ENCODE measurements around the gene RAPGEF5.

Gene RAPGEF5, protein sequence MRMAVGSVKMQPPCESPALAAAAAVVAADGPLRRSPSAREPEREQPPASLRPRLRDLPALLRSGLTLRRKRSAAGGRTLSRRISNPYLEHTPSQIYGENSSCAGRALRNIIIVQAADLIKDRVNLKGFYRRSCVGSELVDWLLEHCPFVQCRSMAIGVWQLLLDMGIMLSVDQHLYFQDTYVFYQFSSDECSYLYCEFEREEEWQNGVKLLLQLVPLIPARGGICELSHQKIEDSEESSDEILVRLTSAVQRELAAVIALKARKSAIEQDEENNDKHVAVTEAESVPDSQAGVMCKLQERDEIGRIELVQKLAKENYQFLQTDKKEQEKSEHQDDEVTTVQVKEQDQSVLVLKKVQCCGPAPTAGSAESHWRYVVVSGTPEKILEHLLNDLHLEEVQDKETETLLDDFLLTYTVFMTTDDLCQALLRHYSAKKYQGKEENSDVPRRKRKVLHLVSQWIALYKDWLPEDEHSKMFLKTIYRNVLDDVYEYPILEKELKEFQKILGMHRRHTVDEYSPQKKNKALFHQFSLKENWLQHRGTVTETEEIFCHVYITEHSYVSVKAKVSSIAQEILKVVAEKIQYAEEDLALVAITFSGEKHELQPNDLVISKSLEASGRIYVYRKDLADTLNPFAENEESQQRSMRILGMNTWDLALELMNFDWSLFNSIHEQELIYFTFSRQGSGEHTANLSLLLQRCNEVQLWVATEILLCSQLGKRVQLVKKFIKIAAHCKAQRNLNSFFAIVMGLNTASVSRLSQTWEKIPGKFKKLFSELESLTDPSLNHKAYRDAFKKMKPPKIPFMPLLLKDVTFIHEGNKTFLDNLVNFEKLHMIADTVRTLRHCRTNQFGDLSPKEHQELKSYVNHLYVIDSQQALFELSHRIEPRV

DNA sequence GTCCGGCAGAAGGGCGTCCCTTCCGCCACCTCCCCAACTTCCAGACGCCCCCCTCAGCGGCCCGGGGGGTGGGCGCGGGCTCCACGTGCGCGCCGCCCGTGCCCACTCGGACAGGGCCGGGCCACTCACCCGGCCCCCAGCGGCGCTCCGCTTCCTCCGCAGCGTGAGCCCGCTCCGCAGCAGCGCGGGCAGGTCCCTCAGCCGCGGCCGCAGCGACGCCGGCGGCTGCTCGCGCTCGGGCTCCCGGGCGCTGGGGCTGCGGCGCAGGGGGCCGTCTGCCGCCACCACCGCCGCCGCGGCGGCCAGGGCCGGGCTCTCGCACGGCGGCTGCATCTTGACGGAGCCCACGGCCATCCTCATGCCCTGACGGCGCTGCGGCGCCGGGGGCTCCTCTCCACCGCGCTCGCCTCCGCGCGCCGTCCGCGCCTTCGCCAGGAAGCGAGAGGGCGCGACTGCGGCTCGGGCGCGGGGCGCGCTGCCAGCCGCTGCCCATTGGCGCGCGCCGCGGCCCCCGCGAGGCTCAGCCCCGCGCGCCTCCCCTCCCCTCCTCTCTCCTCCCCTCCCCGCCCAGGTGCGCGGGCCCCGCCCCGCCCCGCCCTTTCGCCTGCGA, at the start of gene RAPGEF5:
Gene RAPGEF5, minus strand, starts transcription at position 454 of the 610 bp plus-strand sequence. Its CDS starts 94 bp downstream, at position 360.
- DNase-seq (ENCODE audit: low read depth in 3 of 3, low spot score in 1 of 3): no peak

DNA sequence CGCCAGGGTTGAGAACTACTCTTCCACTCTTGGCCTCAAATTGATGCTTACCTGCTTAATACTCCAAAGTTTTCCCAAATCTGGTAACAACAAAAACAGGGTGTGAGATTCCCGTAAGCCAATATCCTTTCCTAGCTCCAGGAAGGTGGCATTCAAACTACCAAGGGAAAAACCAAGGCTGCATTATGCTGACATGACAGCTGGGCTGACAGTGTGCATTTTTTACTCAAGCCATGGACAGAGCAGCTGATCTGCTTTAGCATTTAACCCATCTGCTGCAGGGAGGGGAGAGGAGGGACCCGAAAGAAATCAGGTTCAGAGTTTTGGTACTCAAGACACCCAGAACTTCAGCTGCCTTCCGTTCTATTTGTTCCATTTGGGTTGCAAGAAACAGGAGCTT, 49.8 kb upstream of the RAPGEF5 start:
- DNase-seq (ENCODE audit: low read depth in 3 of 3, low spot score in 1 of 3): no peak

GRCh38 chr7:22404421-22405023, 47.6 kb upstream of the RAPGEF5 start:
- DNase-seq (ENCODE audit: low read depth in 3 of 3, low spot score in 1 of 3): no peak

GRCh38 chr7:22403344-22403743, 46.4 kb upstream of the RAPGEF5 start:
- no peak for DNase-seq (ENCODE audit: low read depth in 3 of 3, low spot score in 1 of 3)

DNA sequence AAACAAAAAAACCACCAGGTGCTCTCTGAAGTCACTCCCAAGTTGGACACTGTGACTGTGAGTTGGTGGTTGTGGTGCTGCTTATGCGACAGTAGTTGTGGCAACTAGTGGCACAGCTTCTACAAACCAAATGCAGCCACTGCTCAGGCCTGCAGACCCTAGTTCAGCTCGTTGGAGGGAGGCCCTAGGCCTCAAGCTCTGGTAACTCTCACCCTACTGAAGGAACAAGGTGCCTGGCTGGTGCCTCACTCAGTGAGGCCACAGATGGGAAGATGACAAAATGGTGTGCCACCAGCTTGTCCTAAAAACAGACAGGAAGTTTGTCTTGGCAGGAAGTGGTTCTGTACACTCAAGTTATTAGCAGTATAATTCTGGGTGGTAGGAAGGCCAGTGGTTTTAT, 45.3 kb upstream of the RAPGEF5 start:
- no peak for DNase-seq (ENCODE audit: low read depth in 3 of 3, low spot score in 1 of 3)

GRCh38 chr7:22400936-22401553, 44.1 kb upstream of the RAPGEF5 start:
- DNase-seq (ENCODE audit: low read depth in 3 of 3, low spot score in 1 of 3): no peak

DNA sequence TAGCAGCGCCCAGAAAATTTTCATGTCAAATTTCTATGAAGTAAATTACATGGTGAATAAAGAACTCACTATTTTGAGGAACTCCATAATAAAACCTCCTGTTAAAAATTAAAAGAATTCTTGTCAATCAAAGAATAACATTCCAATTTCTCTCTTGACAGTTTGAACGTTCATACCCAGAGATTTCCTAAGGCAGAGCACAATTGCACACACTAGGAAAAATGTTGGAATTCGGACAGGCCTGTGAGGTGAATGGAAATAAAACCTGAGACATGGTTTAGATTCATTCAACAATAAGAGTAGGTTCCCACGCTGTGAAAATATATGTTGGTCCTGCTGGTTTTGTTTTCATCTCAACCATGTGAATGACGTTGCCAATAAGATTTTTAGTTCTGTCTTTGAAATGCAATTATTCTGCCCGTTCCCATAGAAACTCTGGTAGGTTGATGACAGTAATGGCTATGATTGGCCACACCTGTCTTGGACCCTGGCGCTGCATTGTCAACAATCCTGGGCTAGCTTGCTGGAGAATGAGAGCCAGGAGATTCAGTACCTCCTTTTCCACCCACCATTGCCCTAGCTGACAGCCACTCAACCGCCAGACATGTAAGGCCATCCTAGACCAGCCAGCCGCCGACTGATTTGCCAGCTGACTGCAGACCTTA, 43.3 kb upstream of the RAPGEF5 start:
- DNase-seq (ENCODE audit: low read depth in 3 of 3, low spot score in 1 of 3): no peak

DNA sequence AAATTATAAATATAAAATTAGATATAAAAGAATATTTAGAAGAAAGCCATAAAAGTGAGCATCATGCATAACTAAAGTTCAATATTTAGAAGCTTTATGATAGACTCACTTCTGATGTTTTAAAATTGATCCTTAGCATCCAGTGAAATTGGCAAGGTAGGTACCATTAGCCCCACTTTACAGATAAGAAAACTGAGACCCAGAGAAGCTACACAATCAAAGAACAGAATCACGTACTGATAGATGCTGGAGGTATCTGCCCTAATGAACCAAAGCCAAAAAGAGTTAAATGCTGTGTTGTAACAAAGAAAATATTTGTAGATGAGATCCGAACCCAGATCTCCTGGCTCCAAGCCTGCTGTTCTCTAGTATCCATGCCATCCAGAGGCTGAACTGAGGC, 42.6 kb upstream of the RAPGEF5 start:
- DNase-seq (ENCODE audit: low read depth in 3 of 3, low spot score in 1 of 3): no peak

GRCh38 chr7:22399091-22399490, 42.1 kb upstream of the RAPGEF5 start:
- no peak for DNase-seq (ENCODE audit: low read depth in 3 of 3, low spot score in 1 of 3)

DNA sequence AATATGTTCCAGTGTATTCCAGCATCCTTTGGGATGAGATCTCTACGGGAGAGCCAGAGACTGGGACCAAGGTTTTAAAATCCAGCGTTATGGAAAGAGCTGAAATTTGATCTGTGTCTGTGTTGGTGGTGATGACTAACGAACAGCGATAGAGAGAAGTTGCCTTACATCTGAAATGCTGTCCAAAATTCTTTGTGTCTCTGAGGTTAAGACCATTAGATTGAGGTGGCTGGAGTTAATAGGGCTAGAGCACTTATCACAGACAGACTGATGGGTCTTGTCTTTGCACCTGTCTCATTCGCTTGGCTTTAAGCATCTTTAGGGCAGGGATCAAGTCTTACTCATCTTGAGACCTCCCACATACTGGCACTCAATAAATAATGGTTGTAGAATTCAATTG, 41.0 kb upstream of the RAPGEF5 start:
- no peak for DNase-seq (ENCODE audit: low read depth in 3 of 3, low spot score in 1 of 3)

- no peak for DNase-seq (ENCODE audit: low read depth in 3 of 3, low spot score in 1 of 3)
These were observed 38.3 kb upstream of the RAPGEF5 start for GRCh38 chr7:22395222-22395621.

- no peak for DNase-seq (ENCODE audit: low read depth in 3 of 3, low spot score in 1 of 3)
These were observed 37.8 kb upstream of the RAPGEF5 start for GRCh38 chr7:22394739-22395138.

DNA sequence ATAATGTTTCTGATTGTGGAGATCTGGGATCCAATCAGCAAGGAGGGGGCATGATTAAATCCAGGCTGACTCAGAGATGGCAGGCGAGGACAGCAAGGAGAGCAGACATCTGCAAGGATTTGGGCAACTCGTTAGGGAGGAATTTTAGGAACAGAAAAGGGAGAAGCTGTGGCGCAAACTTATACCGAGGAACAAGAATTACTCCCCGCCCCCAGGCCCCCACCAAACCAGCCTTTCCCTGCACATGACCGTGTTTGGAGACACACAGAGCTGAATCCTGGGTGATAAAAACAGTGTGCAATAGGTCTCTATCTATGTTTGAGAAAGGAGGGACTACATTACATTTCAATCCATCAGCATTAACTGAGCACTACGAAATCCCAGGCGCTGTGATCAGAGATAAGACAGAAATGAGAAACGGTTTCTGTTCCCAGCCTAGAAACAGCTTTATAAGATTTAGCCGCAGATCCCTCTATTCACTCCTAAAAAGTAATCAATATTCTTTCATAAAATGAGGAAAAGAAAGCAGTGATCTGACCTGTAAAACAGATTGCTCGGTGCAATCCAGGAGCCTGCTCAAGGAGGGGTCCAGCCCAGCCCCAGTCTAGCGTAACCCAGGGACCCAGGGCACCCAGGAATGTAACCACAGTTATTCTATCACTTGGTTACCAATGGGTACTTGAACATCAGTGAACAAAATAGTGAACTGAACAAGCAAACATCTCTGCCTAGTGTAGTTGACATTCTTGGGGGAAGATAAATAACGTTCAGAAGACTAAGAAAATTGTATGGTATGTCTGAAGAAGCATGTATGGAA, 37.2 kb upstream of the RAPGEF5 start:
- DNase-seq (ENCODE audit: low read depth in 3 of 3, low spot score in 1 of 3): no peak

DNA sequence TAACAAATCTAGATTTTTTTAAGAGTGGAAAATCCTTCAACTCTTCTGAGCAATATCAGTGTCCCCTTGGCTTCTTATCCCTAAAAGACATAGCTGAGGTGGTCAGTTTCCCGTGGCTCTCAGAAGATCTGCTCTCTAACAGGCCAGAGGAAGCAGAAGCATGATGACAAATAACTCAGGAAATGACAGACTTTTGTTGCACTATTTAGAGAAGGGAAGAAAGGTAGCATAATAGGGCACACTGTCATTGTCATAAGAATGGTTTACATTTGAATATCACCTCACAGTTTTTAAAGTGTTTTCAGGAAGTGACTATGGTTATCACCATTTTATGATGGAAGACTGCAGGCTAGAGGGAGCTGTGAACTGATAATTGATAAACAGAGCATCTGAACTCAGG, 33.6 kb upstream of the RAPGEF5 start:
- DNase-seq (ENCODE audit: low read depth in 3 of 3, low spot score in 1 of 3): no peak

GRCh38 chr7:22389892-22390291, 32.9 kb upstream of the RAPGEF5 start:
- DNase-seq (ENCODE audit: low read depth in 3 of 3, low spot score in 1 of 3): no peak

- DNase-seq (ENCODE audit: low read depth in 3 of 3, low spot score in 1 of 3): no peak
These were observed 30.6 kb upstream of the RAPGEF5 start for GRCh38 chr7:22387583-22387982.

DNA sequence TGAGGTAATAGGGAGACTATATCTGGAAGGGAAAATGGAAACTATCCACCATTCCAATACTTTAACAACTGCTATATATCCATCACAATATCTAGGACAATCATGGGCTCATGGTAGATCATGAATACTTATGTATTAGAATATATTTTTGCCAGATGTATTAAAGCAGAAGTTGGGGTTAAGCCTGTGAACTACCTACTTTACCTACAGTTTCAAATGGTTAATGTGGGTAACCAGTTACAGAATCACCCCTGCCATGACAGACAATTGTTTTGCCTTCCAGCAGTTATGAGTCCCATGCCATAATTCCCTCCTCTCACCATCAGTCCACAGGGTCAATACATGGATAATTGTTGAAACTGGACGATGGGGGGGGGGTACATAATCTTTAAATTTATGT, 29.9 kb upstream of the RAPGEF5 start:
- no peak for DNase-seq (ENCODE audit: low read depth in 3 of 3, low spot score in 1 of 3)

- no peak for DNase-seq (ENCODE audit: low read depth in 3 of 3, low spot score in 1 of 3)
These were observed 29.4 kb upstream of the RAPGEF5 start for GRCh38 chr7:22386206-22386858.

- DNase-seq (ENCODE audit: low read depth in 3 of 3, low spot score in 1 of 3): no peak
These were observed 28.4 kb upstream of the RAPGEF5 start for GRCh38 chr7:22385326-22385725.
